T-helper 17 cell (primary cell): ENCODE results near the gene UBC. TPM values are rescaled to one million over a fixed set of nuclear protein-coding genes. Genes with fewer than 3 reads are reported as not detected.
A peak's percentile ranks its signal among the peaks of the same experiment; 100 is the strongest.

ENCODE experiments used
- ATAC-seq: fragments of 150-1000 bp; cut with Tn5 transposase; 2 replicates; pipeline ENCODE4 v1.10.0; 2021; ENCODE audit warnings: mild to moderate bottlenecking, moderate library complexity
- DNase-seq, 3 donors: peaks; one replicate each; pipeline versions ENCODE4 v3.0.0 to v3.0.0-alpha.2; 2020 to 2021
- H3K9me3 ChIP-seq: one replicate; pipeline ENCODE4 v1.7.0; 2013; ENCODE audit warnings: low read length, mild to moderate bottlenecking; ENCODE audit not compliant: control insufficient read depth, poor library complexity, severe bottlenecking
- H3K27ac Mint-ChIP-seq: one replicate; pipeline ENCODE4 v1.8.0; 2022; ENCODE audit warnings: mild to moderate bottlenecking, moderate library complexity, mixed read lengths
- H3K27me3 Mint-ChIP-seq: one replicate; pipeline ENCODE4 v1.8.0; 2022; ENCODE audit warnings: mixed read lengths
- H3K36me3 Mint-ChIP-seq: one replicate; pipeline ENCODE4 v1.8.0; 2022; ENCODE audit warnings: low read depth, mixed read lengths
- H3K4me1 Mint-ChIP-seq: one replicate; pipeline ENCODE4 v1.8.0; 2022; ENCODE audit warnings: mild to moderate bottlenecking, mixed read lengths
- H3K4me3 Mint-ChIP-seq: one replicate; pipeline ENCODE4 v1.8.0; 2022; ENCODE audit warnings: mild to moderate bottlenecking, moderate library complexity, mixed read lengths
- total RNA-seq, 4 donors: library from RNA in 2 of 4; stranded (reverse) in 2 of 4; gene quantifications; one replicate each; pipeline ENCODE4 v1.2.3 and lab custom pipeline; 2022 to 2026

Gene UBC
- total RNA-seq (1,000 to 10,000 TPM; 1,335 to 1,398 TPM), total RNA-seq (lab: John Stamatoyannopoulos, UW) (1,295 to 2,262 reads per million in 2 donors)

DNA sequence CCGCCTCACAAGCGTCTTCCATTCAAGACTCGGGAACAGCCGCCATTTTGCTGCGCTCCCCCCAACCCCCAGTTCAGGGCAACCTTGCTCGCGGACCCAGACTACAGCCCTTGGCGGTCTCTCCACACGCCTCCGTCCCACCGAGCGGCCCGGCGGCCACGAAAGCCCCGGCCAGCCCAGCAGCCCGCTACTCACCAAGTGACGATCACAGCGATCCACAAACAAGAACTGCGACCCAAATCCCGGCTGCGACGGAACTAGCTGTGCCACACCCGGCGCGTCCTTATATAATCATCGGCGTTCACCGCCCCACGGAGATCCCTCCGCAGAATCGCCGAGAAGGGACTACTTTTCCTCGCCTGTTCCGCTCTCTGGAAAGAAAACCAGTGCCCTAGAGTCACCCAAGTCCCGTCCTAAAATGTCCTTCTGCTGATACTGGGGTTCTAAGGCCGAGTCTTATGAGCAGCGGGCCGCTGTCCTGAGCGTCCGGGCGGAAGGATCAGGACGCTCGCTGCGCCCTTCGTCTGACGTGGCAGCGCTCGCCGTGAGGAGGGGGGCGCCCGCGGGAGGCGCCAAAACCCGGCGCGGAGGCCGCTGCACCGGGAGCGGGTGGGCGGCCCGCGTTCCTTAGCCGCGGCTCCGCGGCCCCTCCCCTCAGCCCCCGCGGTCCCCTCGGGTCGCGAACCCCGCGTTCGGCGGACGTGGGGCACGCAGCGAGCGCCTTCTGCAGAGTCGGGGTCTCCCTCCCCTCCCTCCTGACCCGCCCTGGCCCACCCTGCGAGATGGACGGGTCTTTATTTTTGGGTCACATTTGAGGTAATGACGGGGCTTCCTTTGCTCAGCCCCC is at the start of gene UBC:
Gene UBC (minus strand): TSS at position 259 of the 847 bp plus-strand sequence. CDS start 879 bp downstream, outside the sequence.
- Mint-ChIP-seq H3K4me1 (peaks cover 72% of the 10 kb centered on the region), H3K27ac (peak within 1 kb of the TSS; percentile 99), H3K27me3 (peaks cover 6% of the 10 kb centered on the region), H3K4me3 (peak within 1 kb of the TSS; percentile 92), H3K36me3 (peaks cover 25% of the 10 kb centered on the region)
- H3K9me3 ChIP-seq = no peaks in the 10 kb centered on the region
- DNase-seq = peak; percentile 81 to 86 (median 84)
- peak; percentile 45 for ATAC-seq

DNA sequence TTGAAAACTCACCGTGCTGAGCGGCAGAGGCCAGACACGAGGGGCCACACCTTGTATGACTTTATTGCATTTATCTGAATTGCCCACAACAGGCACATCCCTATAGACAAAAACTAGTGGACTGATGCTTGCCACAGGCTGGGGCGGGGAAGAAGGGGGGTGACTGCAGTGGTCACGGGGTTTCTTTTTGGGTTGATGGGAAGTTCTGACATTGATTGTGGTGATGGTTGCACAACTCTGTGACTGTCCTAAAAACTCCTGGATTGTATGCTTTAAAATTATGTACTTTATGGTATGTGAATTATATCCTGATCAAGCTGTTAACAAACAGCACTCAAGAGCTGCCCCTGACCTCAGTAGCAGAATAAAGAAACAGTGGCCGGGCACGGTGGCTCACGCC is 48.8 kb upstream of the UBC start:
- H3K27me3 Mint-ChIP-seq = no peaks in the 10 kb centered on the region
- H3K36me3 Mint-ChIP-seq = peaks cover 5% of the 10 kb centered on the region
- ATAC-seq (no peak), DNase-seq (no peak)
- H3K4me3 Mint-ChIP-seq = no peak overlapping the region
- H3K9me3 ChIP-seq = no peaks in the 10 kb centered on the region
- peaks cover 4% of the 10 kb centered on the region for H3K4me1 Mint-ChIP-seq
- H3K27ac Mint-ChIP-seq = no peak overlapping the region

DNA sequence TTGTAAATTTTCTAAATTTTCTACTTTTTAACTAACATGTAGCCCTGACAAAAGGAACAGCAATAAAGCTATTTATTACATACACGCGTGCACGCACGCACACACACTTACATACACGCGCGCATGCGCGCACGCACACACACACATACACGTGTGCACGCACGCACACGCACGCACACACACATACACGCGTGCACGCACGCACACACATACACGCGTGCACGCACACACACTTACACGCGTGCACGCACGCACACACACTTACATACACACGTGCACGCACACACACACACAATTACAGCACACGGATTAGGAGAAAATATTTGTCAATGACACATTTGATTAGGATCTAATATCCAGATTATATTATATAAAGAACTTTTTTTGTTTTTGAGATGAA is 46.6 kb upstream of the UBC start:
- H3K36me3 Mint-ChIP-seq = peaks cover 3% of the 10 kb centered on the region
- no peaks in the 10 kb centered on the region for H3K27me3 Mint-ChIP-seq
- H3K9me3 ChIP-seq = no peaks in the 10 kb centered on the region
- no peak for ATAC-seq
- H3K27ac Mint-ChIP-seq = no peak overlapping the region
- H3K4me3 Mint-ChIP-seq = no peak overlapping the region
- H3K4me1 Mint-ChIP-seq = peaks cover 4% of the 10 kb centered on the region
- DNase-seq = no peak

DNA sequence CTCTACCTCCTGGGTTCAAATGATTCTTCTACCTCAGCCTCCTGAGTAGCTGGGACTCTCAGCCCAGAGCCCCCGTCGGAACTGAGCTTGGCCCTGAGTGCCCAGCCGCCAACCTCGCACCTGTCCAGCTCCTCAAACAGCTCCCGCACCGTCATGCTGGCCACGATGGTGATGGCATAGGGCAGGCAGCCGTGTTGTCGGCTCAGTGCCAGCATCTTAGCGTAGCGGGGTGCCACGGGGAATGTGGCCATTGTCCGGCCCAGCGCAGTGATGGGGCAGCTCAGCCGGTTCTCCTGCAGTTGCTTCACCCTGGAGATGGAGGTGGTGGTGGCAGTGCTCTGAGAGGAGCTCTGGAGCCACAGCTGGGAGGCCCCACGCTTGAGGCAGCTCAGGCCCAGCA is 42.1 kb upstream of the UBC start:
- H3K4me3 Mint-ChIP-seq = no peak overlapping the region
- no peaks in the 10 kb centered on the region for H3K9me3 ChIP-seq
- H3K27me3 Mint-ChIP-seq = no peaks in the 10 kb centered on the region
- no peak for DNase-seq
- no peak for ATAC-seq
- H3K27ac Mint-ChIP-seq = no peak overlapping the region
- peaks cover 2% of the 10 kb centered on the region for H3K36me3 Mint-ChIP-seq
- H3K4me1 Mint-ChIP-seq = no peaks in the 10 kb centered on the region

DNA sequence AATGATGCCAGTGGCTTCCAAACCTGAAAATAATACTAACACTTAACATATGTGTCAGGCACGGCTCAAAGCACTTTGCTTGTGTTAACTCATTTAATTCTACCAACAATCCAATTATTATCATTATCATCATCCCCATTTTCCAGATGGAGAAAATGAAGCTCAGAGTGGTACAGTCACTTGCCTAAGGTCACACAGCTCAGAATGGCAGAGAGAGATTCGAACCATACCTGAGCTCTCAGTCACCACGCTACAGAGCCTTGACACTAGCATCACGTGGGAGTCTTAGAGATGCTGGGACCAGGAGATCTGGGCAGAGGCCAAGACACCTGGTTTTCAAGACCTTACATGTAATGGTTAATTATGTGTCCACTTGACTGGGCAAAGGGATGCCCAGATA is 40.3 kb upstream of the UBC start:
- no peaks in the 10 kb centered on the region for H3K4me1 Mint-ChIP-seq

DNA sequence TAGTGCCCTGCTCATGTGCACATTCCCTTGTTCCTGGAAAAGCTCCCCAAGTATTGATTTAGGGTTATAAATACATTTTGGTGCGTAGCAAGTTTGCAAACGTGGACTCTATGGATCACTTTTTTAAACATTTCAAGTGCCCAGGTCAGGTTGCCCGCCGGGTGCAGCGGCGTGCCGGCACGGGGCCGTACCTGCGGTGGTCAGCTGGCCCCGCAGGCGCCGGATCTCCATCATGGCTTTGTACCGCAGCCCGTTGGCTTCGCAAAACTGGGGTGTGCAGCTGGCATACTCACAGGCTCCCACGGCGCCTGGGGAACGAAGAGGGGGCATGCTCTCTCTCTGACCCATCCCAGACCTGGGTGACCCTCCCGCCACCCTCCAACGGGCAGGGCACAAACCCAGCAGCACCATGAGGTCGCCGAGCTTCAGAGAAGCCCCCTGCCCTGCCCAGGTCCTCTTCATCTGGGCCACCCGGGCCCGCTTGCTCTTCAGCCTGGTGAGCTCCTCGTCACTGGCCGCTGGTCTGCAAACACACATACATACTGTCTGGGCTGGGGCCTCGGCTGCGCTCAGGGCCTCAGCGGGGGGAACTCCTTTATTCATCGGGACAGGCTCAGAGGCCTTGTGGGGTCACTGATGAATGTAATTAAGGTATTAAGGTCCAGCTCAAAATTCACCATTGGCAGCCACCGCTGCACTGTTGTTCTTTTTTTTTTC is 39.4 kb upstream of the UBC start:
- DNase-seq (no peak), ATAC-seq (no peak)
- H3K27me3 Mint-ChIP-seq = no peaks in the 10 kb centered on the region
- H3K27ac Mint-ChIP-seq = no peak overlapping the region
- H3K9me3 ChIP-seq = no peaks in the 10 kb centered on the region
- H3K4me1 Mint-ChIP-seq = no peaks in the 10 kb centered on the region
- peaks cover 5% of the 10 kb centered on the region for H3K36me3 Mint-ChIP-seq
- H3K4me3 Mint-ChIP-seq = no peak overlapping the region

More for the DNA sequence above, 40.3 kb upstream of the UBC start:
- no peak for DNase-seq
- Mint-ChIP-seq H3K27me3 (no peaks in the 10 kb centered on the region), H3K36me3 (peaks cover 2% of the 10 kb centered on the region), H3K4me3 (no peak overlapping the region), H3K27ac (no peak overlapping the region)
- H3K9me3 ChIP-seq = no peaks in the 10 kb centered on the region
- ATAC-seq = no peak

DNA sequence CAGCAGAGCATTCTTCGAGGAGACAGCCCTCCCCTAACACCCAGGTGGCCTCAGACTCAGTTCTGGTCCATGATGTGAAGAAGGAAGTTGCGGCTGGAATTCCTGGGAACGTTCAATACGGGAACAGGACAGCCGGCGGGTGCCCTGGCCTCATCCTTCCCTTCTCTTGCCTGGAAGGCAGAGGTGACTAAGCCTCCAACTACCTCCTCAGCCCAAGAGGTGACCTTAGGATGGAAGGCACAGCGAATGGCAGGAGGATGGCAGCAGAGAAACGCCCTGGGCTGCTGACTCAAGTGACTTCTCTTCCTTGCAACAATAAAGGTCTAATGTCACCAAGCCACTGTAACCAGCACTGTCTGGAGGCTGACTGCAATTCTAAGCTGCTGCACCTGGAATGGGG is 38.4 kb upstream of the UBC start:
- DNase-seq (no peak), ATAC-seq (no peak)
- Mint-ChIP-seq H3K27ac (peak overlapping the region; percentile 27), H3K27me3 (no peaks in the 10 kb centered on the region), H3K36me3 (peaks cover 5% of the 10 kb centered on the region), H3K4me3 (no peak overlapping the region), H3K4me1 (no peaks in the 10 kb centered on the region)
- H3K9me3 ChIP-seq = no peaks in the 10 kb centered on the region

DNA sequence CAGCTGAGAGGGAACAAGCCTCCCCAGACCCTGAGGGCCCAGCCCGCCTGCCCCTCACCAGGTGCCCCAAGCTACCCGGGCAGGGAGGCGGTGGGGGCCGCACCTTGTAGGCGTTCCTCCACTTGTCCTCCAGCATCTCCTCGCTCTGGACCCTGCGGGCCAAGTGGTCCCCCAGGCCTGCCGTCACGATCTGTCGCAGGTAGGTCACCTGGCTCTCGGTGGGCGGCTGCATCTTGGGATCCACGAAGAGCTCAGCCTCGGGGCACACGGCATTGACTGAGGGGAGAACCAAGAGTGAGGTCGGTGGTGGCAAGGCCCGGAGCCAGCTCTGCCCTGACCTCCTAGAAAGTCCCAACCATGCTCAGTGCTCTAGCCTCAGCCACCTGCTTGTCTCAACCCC is 37.8 kb upstream of the UBC start:
- no peak for DNase-seq
- H3K4me1 Mint-ChIP-seq = no peaks in the 10 kb centered on the region
- H3K9me3 ChIP-seq = no peaks in the 10 kb centered on the region
- H3K27me3 Mint-ChIP-seq = no peaks in the 10 kb centered on the region
- ATAC-seq = no peak
- no peak overlapping the region for H3K27ac Mint-ChIP-seq
- no peak overlapping the region for H3K4me3 Mint-ChIP-seq
- peaks cover 5% of the 10 kb centered on the region for H3K36me3 Mint-ChIP-seq

DNA sequence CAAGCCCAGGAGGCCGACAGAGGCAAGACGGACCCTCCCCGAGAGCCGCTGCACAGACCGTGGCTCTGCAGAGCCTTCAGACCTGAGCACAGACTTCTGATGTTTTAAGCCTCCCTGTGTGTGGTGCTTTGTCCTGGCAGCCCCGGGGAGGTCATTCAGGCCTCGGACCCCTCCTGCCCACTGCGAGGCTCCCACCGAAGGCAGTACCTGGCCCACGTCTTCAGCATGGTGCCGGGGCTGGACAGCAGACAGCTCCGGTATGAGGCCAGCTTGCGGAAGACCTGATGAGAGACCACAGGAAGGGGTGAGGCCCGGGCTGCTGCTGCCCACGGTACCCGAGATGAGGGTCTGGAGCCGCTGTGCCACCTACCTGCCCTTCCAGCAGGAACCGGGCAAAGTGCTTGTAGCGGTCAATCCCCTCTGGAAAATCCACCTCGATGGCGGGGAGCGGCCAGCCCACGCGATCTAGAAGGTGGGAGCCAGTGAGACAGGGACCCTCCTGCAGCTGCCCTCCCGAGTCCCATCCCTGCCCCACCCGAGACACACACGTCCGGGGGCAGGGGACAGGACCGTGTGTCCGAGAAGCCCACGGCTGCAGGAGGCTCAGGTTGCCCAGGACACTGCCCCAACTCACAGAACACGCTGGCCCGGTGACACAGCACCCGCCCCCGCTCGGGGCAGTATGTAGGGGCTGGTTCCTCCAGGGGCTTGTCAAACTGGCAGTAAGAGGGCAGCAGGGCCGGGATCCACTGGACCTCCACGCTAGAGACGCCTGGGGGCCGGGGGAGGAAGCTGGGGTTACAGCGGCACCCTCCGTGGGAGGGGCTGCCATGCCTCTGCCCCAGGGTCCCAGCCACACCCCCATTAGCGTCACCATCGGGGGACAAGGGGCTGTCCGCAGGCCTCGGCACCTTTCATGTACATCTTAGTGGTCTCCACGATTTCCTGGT is 35.6 kb upstream of the UBC start:
- H3K4me3 Mint-ChIP-seq = no peak overlapping the region
- DNase-seq = no peak
- no peak for ATAC-seq
- H3K27me3 Mint-ChIP-seq = no peaks in the 10 kb centered on the region
- H3K36me3 Mint-ChIP-seq = peaks cover 11% of the 10 kb centered on the region
- no peaks in the 10 kb centered on the region for H3K4me1 Mint-ChIP-seq
- H3K27ac Mint-ChIP-seq = no peak overlapping the region
- no peaks in the 10 kb centered on the region for H3K9me3 ChIP-seq

DNA sequence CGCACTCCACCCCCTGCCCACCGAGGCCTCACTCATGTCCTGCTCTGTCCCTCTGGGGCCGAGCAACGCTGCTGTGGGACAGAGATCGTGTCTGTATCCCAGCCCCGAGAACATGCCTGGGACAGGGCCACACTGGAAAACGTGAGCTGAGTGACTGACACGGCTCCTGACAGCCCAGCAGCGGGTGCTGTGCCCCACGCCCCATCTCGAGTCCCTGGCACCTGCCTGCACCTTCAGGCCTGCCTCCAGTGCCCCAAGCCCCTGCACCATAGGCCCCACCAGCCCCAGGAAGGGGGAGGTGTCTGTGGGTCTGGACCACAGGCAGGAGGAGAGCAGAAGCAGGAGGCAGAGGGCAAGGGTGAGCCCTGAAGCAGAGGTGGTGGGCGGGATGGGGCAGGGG is 34.6 kb upstream of the UBC start:
- H3K27me3 Mint-ChIP-seq = no peaks in the 10 kb centered on the region
- DNase-seq (no peak), ATAC-seq (no peak)
- no peaks in the 10 kb centered on the region for H3K9me3 ChIP-seq
- no peaks in the 10 kb centered on the region for H3K4me1 Mint-ChIP-seq
- H3K27ac Mint-ChIP-seq = no peak overlapping the region
- no peak overlapping the region for H3K4me3 Mint-ChIP-seq
- peaks cover 11% of the 10 kb centered on the region for H3K36me3 Mint-ChIP-seq

DNA sequence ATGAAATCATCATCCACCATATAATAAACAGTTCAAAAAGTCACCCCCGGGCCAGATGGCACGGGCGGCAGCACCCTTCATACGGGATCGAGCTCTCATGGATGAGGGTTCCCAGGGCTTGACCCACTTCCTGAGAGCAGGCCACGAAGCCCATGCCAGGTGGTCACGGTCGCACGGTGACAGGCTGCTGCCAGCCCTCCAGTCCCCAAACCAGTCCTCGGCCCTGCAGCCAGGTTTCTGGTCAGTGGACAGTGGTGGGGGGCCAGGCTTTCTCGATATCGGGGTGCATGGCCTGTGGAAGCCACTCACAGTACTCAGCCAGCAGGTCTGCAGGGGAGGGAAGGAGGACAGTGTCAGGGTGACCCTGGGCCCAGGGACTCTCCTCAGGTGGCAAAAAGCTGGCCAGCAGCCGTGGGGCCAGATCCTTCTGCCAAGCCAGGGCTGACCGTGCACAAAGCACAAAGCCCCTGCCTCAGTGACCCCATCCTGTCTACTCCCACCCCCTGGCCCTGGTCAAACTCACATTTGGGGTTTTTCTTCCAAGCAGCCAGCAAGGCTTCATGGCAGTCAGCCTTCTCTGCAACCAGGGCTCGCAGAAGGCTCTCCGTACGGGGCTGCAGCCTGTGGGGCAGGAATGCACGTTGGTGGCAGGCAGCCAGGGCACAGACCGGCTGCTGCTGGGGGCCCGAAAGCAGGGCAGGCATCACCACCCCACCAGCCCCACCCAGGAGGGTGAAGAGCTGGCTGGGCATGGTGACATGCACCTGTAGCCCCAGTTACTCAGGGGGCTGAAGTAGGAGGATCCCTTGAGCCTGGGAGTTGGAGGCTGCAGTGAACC is 33.3 kb upstream of the UBC start:
- Mint-ChIP-seq H3K4me1 (no peaks in the 10 kb centered on the region), H3K36me3 (peaks cover 11% of the 10 kb centered on the region), H3K4me3 (no peak overlapping the region), H3K27ac (no peak overlapping the region), H3K27me3 (no peaks in the 10 kb centered on the region)
- no peaks in the 10 kb centered on the region for H3K9me3 ChIP-seq
- ATAC-seq (no peak), DNase-seq (no peak)

DNA sequence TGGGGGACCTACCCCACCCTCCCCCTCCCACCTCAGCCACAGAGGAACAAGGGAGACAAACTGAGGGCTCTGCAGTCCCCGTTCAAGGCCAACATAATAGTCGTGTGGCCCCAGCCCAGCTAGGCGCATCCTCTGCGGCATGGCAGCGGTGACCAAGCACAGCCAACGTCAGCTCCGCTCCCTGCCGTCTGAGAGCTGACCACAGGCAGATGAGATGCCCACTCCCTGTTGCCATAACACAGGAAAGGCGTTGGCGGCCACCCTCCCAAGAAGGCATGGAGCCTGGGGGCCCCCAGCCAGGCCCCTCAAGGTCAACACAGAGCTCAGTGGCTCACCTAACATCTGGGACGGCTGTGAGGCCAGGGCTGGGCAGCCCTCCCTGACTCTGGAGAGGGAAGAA is 32.6 kb upstream of the UBC start:
- Mint-ChIP-seq H3K27ac (no peak overlapping the region), H3K27me3 (no peaks in the 10 kb centered on the region), H3K4me1 (no peaks in the 10 kb centered on the region), H3K4me3 (no peak overlapping the region), H3K36me3 (peaks cover 11% of the 10 kb centered on the region)
- no peaks in the 10 kb centered on the region for H3K9me3 ChIP-seq
- no peak for DNase-seq
- ATAC-seq = no peak
